ENCODE measurements around the gene CREB3L2. TPM values are rescaled to one million over a fixed set of nuclear protein-coding genes. Genes with fewer than 3 reads are reported as not detected.

Gene CREB3L2
- total and polyA plus RNA-seq, 7 donors, result 2.2 to 14.7 (median 6.7) TPM

- Histone ChIP-seq H3K9me3 (no peaks in the 10 kb centered on the region), H3K27me3 (ENCODE audit: insufficient read depth in 3 of 3, low read length in 2 of 3) (no peaks in the 10 kb centered on the region), H3K4me3 (no peak overlapping the region), H3K27ac (no peak overlapping the region), H3K4me1 (no peaks in the 10 kb centered on the region), H3K36me3 (ENCODE audit: insufficient read depth in 1 of 2, low read depth in 1 of 2) (no peaks in the 10 kb centered on the region)
- intact Hi-C loops (cut with DNase I), result no loop called here
- TF ChIP-seq CTCF (IDR thresholded peaks at IDR 0.05), result no peak
- DNase-seq (no peak), ATAC-seq (no peak)
- 61 to 68% (median 63%) methylated on average over 2 of the region's 2 CpGs for WGBS, 3 donors
Measured at GRCh38 chr7:138036135-138036534, 34.2 kb upstream of the CREB3L2 start.

- Histone ChIP-seq H3K9me3 (no peaks in the 10 kb centered on the region), H3K36me3 (ENCODE audit: insufficient read depth in 1 of 2, low read depth in 1 of 2) (no peaks in the 10 kb centered on the region), H3K4me1 (no peaks in the 10 kb centered on the region), H3K4me3 (no peak overlapping the region), H3K27ac (no peak overlapping the region), H3K27me3 (ENCODE audit: insufficient read depth in 3 of 3, low read length in 2 of 3) (no peaks in the 10 kb centered on the region)
- 45 to 55% (median 49%) methylated on average over 4 of the region's 4 CpGs for WGBS, 3 donors
- no peak for TF ChIP-seq CTCF (IDR thresholded peaks at IDR 0.05)
- intact Hi-C loops (cut with DNase I), result no loop called here
- DNase-seq (no peak), ATAC-seq (no peak)
Measured at GRCh38 chr7:138033241-138033640, 31.4 kb upstream of the CREB3L2 start.

- no peak overlapping the region for H3K4me3 ChIP-seq
- ATAC-seq (no peak), DNase-seq (no peak)
- no peak for TF ChIP-seq CTCF (IDR thresholded peaks at IDR 0.05)
- no peak overlapping the region for H3K27ac ChIP-seq
- H3K36me3 ChIP-seq (ENCODE audit: insufficient read depth in 1 of 2, low read depth in 1 of 2), result no peaks in the 10 kb centered on the region
- no peaks in the 10 kb centered on the region for H3K27me3 ChIP-seq (ENCODE audit: insufficient read depth in 3 of 3, low read length in 2 of 3)
- no peaks in the 10 kb centered on the region for H3K9me3 ChIP-seq
- intact Hi-C loops (cut with DNase I), result no loop called here
- no peaks in the 10 kb centered on the region for H3K4me1 ChIP-seq
- 73 to 81% (median 74%) methylated on average over 3 of the region's 3 CpGs for WGBS, 3 donors
Measured at GRCh38 chr7:138032770-138033169, 30.9 kb upstream of the CREB3L2 start.

GRCh38 chr7:138032186-138032585 lies 30.3 kb upstream of the CREB3L2 start:
- TF ChIP-seq CTCF (IDR thresholded peaks at IDR 0.05), result no peak
- intact Hi-C loops (cut with DNase I), result no loop called here

GRCh38 chr7:138030679-138031351 lies 28.9 kb upstream of the CREB3L2 start:
- DNase-seq (no peak), ATAC-seq (no peak)
- no peak overlapping the region for H3K27ac ChIP-seq
- no peak overlapping the region for H3K4me3 ChIP-seq
- intact Hi-C loops (cut with DNase I), result no loop called here
- peaks cover 0 to 3% (median 0%) of the 10 kb centered on the region in 3 donors for H3K27me3 ChIP-seq (ENCODE audit: insufficient read depth in 3 of 3, low read length in 2 of 3)
- no peaks in the 10 kb centered on the region for H3K36me3 ChIP-seq (ENCODE audit: insufficient read depth in 1 of 2, low read depth in 1 of 2)
- 81 to 83% (median 82%) methylated on average over 7 of the region's 7 CpGs for WGBS, 3 donors
- no peak for TF ChIP-seq CTCF (IDR thresholded peaks at IDR 0.05)
- no peaks in the 10 kb centered on the region for H3K4me1 ChIP-seq
- no peaks in the 10 kb centered on the region for H3K9me3 ChIP-seq

More at GRCh38 chr7:138032186-138032585, 30.3 kb upstream of the CREB3L2 start:
- Histone ChIP-seq H3K4me1 (no peaks in the 10 kb centered on the region), H3K36me3 (ENCODE audit: insufficient read depth in 1 of 2, low read depth in 1 of 2) (no peaks in the 10 kb centered on the region), H3K9me3 (no peaks in the 10 kb centered on the region), H3K27ac (no peak overlapping the region), H3K27me3 (ENCODE audit: insufficient read depth in 3 of 3, low read length in 2 of 3) (no peaks in the 10 kb centered on the region), H3K4me3 (no peak overlapping the region)
- ATAC-seq (no peak), DNase-seq (no peak)

All from psoas muscle (tissue), 8 donors.